ENCODE measurements around the gene CNBD2. TPM values are rescaled to one million over a fixed set of nuclear protein-coding genes. Genes with fewer than 3 reads are reported as not detected.
"Not testable (repeated sequence)": the region's sequence is repeated elsewhere in the genome, so short reads cannot be mapped to it uniquely, and the experiment has no call there.

The CNBD2 gene
- total RNA-seq, 4 donors from 2014 or later, result 4.8 to 6.2 TPM; not detected in 2

DNA sequence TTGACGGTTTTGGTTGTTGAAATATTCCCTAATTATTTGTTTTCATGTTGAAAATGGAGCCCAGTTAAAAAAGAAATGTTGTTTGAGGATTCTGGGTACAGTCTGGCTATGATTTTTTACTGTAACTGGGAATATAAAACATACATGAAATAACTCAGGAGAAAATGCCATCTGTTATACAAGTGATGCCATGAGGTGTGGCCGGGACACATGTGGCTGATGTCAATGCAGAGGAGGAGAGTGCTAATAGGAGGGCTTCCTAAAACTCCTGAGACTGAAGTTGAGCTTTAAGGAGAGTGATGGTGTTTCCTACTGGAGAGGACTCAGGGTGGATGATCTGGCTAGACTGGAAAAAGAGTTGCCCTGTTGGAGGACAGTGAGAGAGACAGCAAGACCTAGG, 26.8 kb upstream of the CNBD2 start:
- Histone ChIP-seq H3K27ac (no peak overlapping the region), H3K9me3 (no peaks in the 10 kb centered on the region), H3K36me3 (no peaks in the 10 kb centered on the region), H3K27me3 (no peaks in the 10 kb centered on the region), H3K4me1 (no peaks in the 10 kb centered on the region), H3K4me3 (no peak overlapping the region)
- intact Hi-C loops (cut with DNase I; ENCODE audit: low total_unique reads), result no loop called here
- TF ChIP-seq, protein P1, sequence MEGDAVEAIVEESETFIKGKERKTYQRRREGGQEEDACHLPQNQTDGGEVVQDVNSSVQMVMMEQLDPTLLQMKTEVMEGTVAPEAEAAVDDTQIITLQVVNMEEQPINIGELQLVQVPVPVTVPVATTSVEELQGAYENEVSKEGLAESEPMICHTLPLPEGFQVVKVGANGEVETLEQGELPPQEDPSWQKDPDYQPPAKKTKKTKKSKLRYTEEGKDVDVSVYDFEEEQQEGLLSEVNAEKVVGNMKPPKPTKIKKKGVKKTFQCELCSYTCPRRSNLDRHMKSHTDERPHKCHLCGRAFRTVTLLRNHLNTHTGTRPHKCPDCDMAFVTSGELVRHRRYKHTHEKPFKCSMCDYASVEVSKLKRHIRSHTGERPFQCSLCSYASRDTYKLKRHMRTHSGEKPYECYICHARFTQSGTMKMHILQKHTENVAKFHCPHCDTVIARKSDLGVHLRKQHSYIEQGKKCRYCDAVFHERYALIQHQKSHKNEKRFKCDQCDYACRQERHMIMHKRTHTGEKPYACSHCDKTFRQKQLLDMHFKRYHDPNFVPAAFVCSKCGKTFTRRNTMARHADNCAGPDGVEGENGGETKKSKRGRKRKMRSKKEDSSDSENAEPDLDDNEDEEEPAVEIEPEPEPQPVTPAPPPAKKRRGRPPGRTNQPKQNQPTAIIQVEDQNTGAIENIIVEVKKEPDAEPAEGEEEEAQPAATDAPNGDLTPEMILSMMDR (IDR thresholded peaks at IDR 0.05), result no peak
- no peak for TF ChIP-seq POLR2A (IDR thresholded peaks at IDR 0.05)
- no peak for DNase-seq

DNA sequence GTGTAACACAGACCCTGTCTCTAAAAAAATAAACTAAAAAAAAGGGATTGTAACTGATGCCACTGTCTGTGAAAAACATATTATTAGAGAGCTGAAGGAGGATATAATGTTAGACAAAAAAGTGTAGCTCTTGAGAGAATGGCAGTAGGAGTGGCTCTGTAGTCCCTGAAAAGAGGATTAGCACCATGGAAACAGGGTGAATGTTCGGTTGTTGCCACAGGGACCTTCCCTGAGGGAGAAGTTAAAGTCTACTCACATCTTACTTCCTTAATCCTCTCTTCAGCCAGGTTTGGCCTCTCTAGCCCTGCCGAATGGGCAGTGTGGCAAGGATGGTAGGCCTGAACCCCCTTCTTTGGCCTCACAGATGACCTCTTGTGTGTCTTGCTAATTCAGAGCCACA, 26.1 kb upstream of the CNBD2 start:
- Histone ChIP-seq H3K27ac (no peak overlapping the region), H3K9me3 (no peaks in the 10 kb centered on the region), H3K4me3 (no peak overlapping the region), H3K4me1 (no peaks in the 10 kb centered on the region), H3K36me3 (no peaks in the 10 kb centered on the region), H3K27me3 (no peaks in the 10 kb centered on the region)
- no peak for DNase-seq
- no peak for TF ChIP-seq POLR2A (IDR thresholded peaks at IDR 0.05)
- TF ChIP-seq, protein P1 (IDR thresholded peaks at IDR 0.05), result no peak
- intact Hi-C loops (cut with DNase I; ENCODE audit: low total_unique reads), result no loop called here

DNA sequence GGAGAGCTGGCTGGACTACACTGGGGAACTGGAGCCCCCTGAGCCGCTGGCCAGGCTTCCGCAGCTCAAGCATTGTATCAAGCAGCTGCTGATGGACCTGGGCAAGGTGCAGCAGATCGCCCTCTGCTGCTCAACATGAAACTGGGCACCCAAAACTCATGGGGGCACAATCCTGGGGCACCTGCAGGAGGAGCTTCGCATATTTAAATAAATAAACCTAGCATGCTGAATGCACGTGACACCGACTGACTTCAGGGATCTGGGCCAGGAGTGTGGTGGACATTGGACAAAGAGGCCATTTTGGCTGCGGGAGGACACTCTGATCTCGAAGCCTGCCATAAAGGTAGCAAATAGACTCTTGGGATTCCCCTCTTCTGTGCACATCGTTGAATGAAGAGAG, 20.9 kb upstream of the CNBD2 start:
- no peak for TF ChIP-seq POLR2A (IDR thresholded peaks at IDR 0.05)
- TF ChIP-seq, protein P1 (IDR thresholded peaks at IDR 0.05), result no peak

DNA sequence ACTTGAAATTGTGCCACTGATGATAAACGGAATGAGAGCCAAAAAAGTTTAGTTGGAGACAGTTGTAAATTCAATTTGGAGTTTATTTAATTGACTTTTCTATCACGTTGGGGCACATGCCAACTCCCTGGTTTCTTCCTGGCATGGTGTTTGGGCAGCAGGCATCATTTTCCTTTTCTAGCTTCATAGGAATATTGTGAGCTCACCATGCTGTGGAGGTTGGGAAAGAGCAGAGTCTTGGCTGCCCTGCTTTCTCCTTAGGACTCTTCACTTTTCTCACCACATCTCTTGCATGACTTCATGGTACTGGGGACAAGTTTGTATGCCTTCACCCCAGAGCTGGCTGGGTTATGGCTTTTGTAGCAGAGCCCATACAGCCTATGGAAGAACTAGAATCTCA, 20.5 kb upstream of the CNBD2 start:
- TF ChIP-seq POLR2A (IDR thresholded peaks at IDR 0.05), result no peak
- TF ChIP-seq, protein P1 (IDR thresholded peaks at IDR 0.05), result no peak
- intact Hi-C loops (cut with DNase I; ENCODE audit: low total_unique reads), result no loop called here
- peaks cover 8 to 9% of the 10 kb centered on the region in 2 donors for H3K4me1 ChIP-seq
- H3K27me3 ChIP-seq, result no peaks in the 10 kb centered on the region
- no peaks in the 10 kb centered on the region for H3K9me3 ChIP-seq
- DNase-seq, result no peak
- H3K27ac ChIP-seq, result no peak overlapping the region
- no peak overlapping the region for H3K4me3 ChIP-seq
- H3K36me3 ChIP-seq, result no peaks in the 10 kb centered on the region

More for the DNA sequence above, 20.9 kb upstream of the CNBD2 start:
- H3K4me1 ChIP-seq, result peaks cover 3 to 5% of the 10 kb centered on the region in 2 donors
- H3K9me3 ChIP-seq, result no peaks in the 10 kb centered on the region
- DNase-seq, result no peak
- H3K36me3 ChIP-seq, result no peaks in the 10 kb centered on the region
- H3K27ac ChIP-seq, result no peak overlapping the region
- no peaks in the 10 kb centered on the region for H3K27me3 ChIP-seq
- H3K4me3 ChIP-seq, result no peak overlapping the region
- intact Hi-C loops (cut with DNase I; ENCODE audit: low total_unique reads), result no loop called here

DNA sequence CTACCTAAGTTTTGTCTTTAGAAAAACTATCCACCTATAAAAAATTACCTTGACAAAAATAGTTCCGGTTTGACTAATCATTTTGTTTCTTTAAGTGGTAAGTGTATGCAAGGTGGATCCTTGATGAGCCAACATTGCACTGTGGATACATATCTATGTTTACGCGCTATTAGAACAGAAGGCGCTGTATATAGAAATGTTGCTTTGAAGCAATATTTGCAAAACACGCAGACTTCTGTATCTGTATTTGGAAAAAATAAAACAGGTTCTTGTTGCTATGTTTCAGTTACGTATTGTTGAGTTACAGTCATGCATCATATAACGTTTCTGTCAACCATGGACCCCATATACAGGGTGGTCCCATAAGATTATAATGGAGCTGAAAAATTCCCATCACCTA, 18.3 kb upstream of the CNBD2 start:
- intact Hi-C loops (cut with DNase I; ENCODE audit: low total_unique reads), result no loop called here
- Histone ChIP-seq H3K9me3 (no peaks in the 10 kb centered on the region), H3K4me1 (peaks cover 11 to 13% of the 10 kb centered on the region in 2 donors), H3K4me3 (no peak overlapping the region), H3K27me3 (no peaks in the 10 kb centered on the region), H3K27ac (no peak overlapping the region), H3K36me3 (no peaks in the 10 kb centered on the region)
- DNase-seq, result no peak
- no peak for TF ChIP-seq POLR2A (IDR thresholded peaks at IDR 0.05)
- TF ChIP-seq, protein P1 (IDR thresholded peaks at IDR 0.05), result no peak

DNA sequence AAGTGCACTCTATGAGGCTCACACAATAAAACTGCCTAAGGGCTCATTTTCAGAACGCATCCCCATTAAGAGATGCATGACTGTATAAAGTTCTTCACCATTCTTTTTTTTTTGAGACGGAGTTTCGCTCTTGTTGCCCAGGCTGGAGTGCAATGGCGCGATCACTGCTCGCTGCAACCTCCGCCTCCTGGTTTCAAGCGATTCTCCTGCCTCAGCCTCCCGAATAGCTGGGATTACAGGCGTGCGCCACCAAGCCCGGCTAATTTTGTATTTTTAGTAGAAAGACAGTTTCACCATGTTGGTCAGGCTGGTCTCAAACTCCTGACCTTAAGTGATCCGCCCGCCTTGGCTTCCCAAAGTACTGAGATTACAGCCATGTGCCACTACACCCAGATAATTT, 16.3 kb upstream of the CNBD2 start:
- H3K27ac ChIP-seq; H3K4me3 ChIP-seq; intact Hi-C loops (cut with DNase I; ENCODE audit: low total_unique reads); H3K36me3 ChIP-seq; H3K9me3 ChIP-seq; H3K27me3 ChIP-seq; DNase-seq: not testable (repeated sequence)
- H3K4me1 ChIP-seq, result peaks cover 11 to 17% of the 10 kb centered on the region in 2 donors
